Lower lobe of right lung (tissue), 2 donors: Measurements from ENCODE around the gene AIF1L. TPM values are rescaled to one million over a fixed set of nuclear protein-coding genes. Genes with fewer than 3 reads are reported as not detected.

ENCODE experiments used
- ATAC-seq, 2 donors: fragments of 200-7000 bp; cut with Tn5 transposase; one replicate each; pipeline ENCODE4 v1.9.1; 2020 to 2022; ENCODE audit warnings: mild to moderate bottlenecking in 2 of 2, moderate library complexity in 2 of 2
- DNase-seq: peaks from one replicate; pipeline ENCODE4 v3.0.0-alpha.2; 2020
- H3K27ac ChIP-seq: fragments of 200-600 bp; one replicate; pipeline ENCODE4 v1.8.0; 2022
- H3K27me3 ChIP-seq: fragments of 200-600 bp; one replicate; pipeline ENCODE4 v1.8.0; 2022; ENCODE audit warnings: low read depth
- H3K36me3 ChIP-seq: fragments of 200-600 bp; one replicate; pipeline ENCODE4 v1.8.0; 2022; ENCODE audit warnings: mild to moderate bottlenecking
- H3K4me1 ChIP-seq: fragments of 200-600 bp; one replicate; pipeline ENCODE4 v1.8.0; 2022
- H3K4me3 ChIP-seq: fragments of 200-600 bp; one replicate; pipeline ENCODE4 v1.8.0; 2022; ENCODE audit warnings: mild to moderate bottlenecking
- H3K9me3 ChIP-seq: fragments of 200-600 bp; one replicate; pipeline ENCODE4 v1.8.0; 2022
- CTCF ChIP-seq: fragments of 200-600 bp; IDR thresholded peaks from one replicate; pipeline ENCODE4 v1.8.0; 2022; ENCODE audit warnings: antibody characterized with exemption, mild to moderate bottlenecking
- intact Hi-C: fragments of 100-400 bp; cut with DNase I; formaldehyde crosslinking; loops from one replicate; pipeline ENCODE4 v1.11.0; 2022
- total RNA-seq: library from RNA; stranded (reverse); fragmentation: NEBNext Ultra II Directional; extraction: Animal tissue kit (Norgen Biotek cat#: 25700); gene quantifications from one replicate; pipeline ENCODE4 v1.2.1, GENCODE V29; 2021
- donor health status: DM: no; HTN: yes; CAD: no; lungs with severe emphysema.

Gene AIF1L
- total RNA-seq, 1 donor from 2014 or later, result 16.0 TPM

GRCh38 chr9:131117121-131117761, 20.9 kb downstream of the AIF1L start:
- Histone ChIP-seq H3K36me3 (no peaks in the 10 kb centered on the region), H3K4me3 (no peak overlapping the region), H3K27me3 (no peaks in the 10 kb centered on the region), H3K4me1 (peaks cover 5% of the 10 kb centered on the region), H3K27ac (peak overlapping the region; percentile 74), H3K9me3 (no peaks in the 10 kb centered on the region)
- DNase-seq (no peak), ATAC-seq (peak; percentile 30 to 45)
- intact Hi-C loops, result no loop called here
- no peak for TF ChIP-seq CTCF

GRCh38 chr9:131117762-131118145, 21.4 kb downstream of the AIF1L start:
- ATAC-seq (no peak), DNase-seq (no peak)
- H3K4me3 ChIP-seq, result no peak overlapping the region
- H3K27me3 ChIP-seq, result no peaks in the 10 kb centered on the region
- H3K27ac ChIP-seq, result peak overlapping the region; percentile 74
- H3K9me3 ChIP-seq, result no peaks in the 10 kb centered on the region
- intact Hi-C loops, result no loop called here
- no peak for TF ChIP-seq CTCF
- H3K4me1 ChIP-seq, result peaks cover 5% of the 10 kb centered on the region
- no peaks in the 10 kb centered on the region for H3K36me3 ChIP-seq

- H3K4me1 ChIP-seq, result peaks cover 8% of the 10 kb centered on the region
- intact Hi-C loops, result no loop called here
- no peak overlapping the region for H3K4me3 ChIP-seq
- H3K27ac ChIP-seq, result no peak overlapping the region
- H3K27me3 ChIP-seq, result no peaks in the 10 kb centered on the region
- H3K36me3 ChIP-seq, result no peaks in the 10 kb centered on the region
- DNase-seq (no peak), ATAC-seq (no peak)
- H3K9me3 ChIP-seq, result no peaks in the 10 kb centered on the region
- TF ChIP-seq CTCF, result no peak
These were observed 23.3 kb downstream of the AIF1L start for GRCh38 chr9:131119600-131119999.

- intact Hi-C loops, result no loop called here
- H3K27ac ChIP-seq, result no peak overlapping the region
- H3K27me3 ChIP-seq, result no peaks in the 10 kb centered on the region
- H3K36me3 ChIP-seq, result no peaks in the 10 kb centered on the region
- no peak overlapping the region for H3K4me3 ChIP-seq
- peaks cover 12% of the 10 kb centered on the region for H3K4me1 ChIP-seq
- DNase-seq (no peak), ATAC-seq (no peak)
- TF ChIP-seq CTCF, result no peak
- no peaks in the 10 kb centered on the region for H3K9me3 ChIP-seq
These were observed 24.4 kb downstream of the AIF1L start for GRCh38 chr9:131120620-131121228.

GRCh38 chr9:131121346-131121745, 25.0 kb downstream of the AIF1L start:
- Histone ChIP-seq H3K27ac (no peak overlapping the region), H3K27me3 (no peaks in the 10 kb centered on the region), H3K4me3 (no peak overlapping the region), H3K4me1 (peaks cover 18% of the 10 kb centered on the region), H3K9me3 (no peaks in the 10 kb centered on the region), H3K36me3 (no peaks in the 10 kb centered on the region)
- DNase-seq, result no peak
- intact Hi-C loops, result no loop called here
- no peak for ATAC-seq
- TF ChIP-seq CTCF, result no peak
